Astrocyte of the spinal cord (primary cell): Measurements from ENCODE around the gene HHIPL1.

Source experiments
- DNase-seq: peaks from one replicate; pipeline ENCODE4 v3.0.0; 2011; ENCODE audit warnings: low read depth, low spot score
- H3K4me3 ChIP-seq: 2 replicates; pipeline ENCODE4 v1.5.1; 2011; ENCODE audit warnings: low read depth, mild to moderate bottlenecking, low read length, moderate library complexity
- CTCF ChIP-seq: IDR thresholded peaks from 2 replicates; pipeline ENCODE4 v1.5.1; 2012; ENCODE audit warnings: low read depth, mild to moderate bottlenecking, low read length, inconsistent platforms
- in situ Hi-C: cut with HindIII; loops from 2 replicates; pipeline ENCODE4 v1.10.0; 2017; ENCODE audit warnings: low sequenced_read_pairs

Gene HHIPL1

DNA sequence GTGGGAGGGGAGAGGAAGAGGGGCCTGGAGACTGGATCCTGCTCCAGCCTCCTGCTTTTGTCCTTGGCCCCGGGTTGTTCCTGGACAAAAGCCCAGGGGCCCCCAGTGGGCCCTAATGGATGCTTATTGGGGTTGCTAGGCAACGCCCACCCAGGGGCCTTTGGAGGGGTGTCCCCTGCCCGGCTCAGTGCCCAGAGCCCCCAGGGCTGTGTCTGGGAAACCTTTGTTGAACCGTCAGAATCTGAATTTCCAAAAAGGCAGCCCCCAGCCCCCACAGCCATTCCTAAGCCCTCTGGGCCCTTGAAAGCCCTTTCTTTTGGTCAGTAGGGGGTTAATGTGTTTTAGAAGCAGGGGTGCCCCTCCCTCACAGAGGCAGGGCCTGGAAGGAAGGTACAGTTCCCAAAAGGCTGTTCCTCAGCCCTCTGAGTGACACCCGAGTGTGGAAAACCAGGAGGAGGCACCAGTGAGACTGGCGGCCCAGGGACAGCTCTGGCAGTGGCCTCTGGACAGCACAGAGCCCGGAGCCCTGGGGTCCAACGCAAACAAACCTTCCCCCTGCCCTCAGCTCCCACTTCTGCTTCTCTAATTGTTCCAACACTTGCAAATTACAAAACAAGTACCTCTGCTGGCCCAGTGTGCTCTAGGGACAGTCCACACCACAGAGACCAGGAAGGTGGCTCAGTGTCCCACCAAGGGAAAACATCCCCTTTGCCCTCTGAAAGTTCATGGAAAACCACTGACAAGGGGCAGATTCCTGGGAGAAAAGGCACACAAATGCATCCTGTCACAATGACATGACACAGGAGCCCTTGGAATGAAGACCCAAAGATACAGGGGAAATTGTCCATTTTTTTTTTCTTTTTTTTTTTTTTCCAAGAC, 19.4 kb downstream of the HHIPL1 start:
- in situ Hi-C loops = no loop called here
- no peak overlapping the region for H3K4me3 ChIP-seq
- TF ChIP-seq CTCF = no peak
- no peak for DNase-seq

- no peak for TF ChIP-seq CTCF
- DNase-seq = no peak
- in situ Hi-C loops = no loop called here
- H3K4me3 ChIP-seq = no peak overlapping the region
These were observed 20.0 kb downstream of the HHIPL1 start for GRCh38 chr14:99664937-99665273.

DNA sequence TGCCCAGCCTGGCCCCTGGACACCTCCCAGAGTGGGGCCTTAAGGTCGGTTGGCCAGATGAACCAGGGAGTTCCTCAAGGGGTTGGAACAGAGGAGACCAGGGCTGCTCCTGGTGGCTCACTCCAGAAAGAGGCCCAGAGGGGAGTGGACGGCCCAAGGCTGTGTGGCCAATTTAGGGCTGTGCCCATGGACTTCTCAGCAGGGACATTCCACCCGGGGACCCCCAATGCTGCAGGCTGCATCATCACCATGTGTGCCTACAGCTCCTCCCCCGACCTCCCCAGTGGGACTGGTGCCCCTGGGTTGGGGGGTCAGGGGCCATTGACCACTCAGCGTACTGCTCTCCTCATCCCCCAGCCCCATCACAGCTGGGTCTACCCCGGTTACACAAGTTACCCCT, 21.6 kb downstream of the HHIPL1 start:
- no peak for TF ChIP-seq CTCF
- H3K4me3 ChIP-seq = no peak overlapping the region
- in situ Hi-C loops = no loop called here
- DNase-seq = no peak

GRCh38 chr14:99667045-99667444, 22.1 kb downstream of the HHIPL1 start:
- H3K4me3 ChIP-seq = no peak overlapping the region
- DNase-seq = no peak
- TF ChIP-seq CTCF = no peak
- in situ Hi-C loops = no loop called here

DNA sequence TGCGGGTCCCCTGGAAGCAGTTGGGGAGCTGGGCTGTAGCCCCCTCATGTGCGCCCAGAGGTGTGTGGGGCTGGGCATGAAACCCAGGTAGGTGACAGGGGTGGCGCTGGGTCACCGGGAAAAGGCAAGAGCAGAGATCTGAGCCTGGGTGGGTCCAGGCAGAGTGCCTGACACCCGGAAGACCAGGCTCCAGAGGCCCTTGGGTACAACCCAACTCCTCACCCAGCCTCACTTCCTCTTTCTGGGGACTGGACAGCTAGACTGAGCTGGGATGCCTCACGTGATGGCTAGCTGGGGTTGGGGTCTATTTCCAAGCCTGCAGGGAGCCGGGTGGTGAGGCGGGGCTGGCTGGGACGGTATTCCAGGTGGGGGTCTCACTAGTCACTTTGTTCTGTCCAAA, 22.9 kb downstream of the HHIPL1 start:
- in situ Hi-C loops = no loop called here
- DNase-seq = no peak
- H3K4me3 ChIP-seq = no peak overlapping the region
- no peak for TF ChIP-seq CTCF

DNA sequence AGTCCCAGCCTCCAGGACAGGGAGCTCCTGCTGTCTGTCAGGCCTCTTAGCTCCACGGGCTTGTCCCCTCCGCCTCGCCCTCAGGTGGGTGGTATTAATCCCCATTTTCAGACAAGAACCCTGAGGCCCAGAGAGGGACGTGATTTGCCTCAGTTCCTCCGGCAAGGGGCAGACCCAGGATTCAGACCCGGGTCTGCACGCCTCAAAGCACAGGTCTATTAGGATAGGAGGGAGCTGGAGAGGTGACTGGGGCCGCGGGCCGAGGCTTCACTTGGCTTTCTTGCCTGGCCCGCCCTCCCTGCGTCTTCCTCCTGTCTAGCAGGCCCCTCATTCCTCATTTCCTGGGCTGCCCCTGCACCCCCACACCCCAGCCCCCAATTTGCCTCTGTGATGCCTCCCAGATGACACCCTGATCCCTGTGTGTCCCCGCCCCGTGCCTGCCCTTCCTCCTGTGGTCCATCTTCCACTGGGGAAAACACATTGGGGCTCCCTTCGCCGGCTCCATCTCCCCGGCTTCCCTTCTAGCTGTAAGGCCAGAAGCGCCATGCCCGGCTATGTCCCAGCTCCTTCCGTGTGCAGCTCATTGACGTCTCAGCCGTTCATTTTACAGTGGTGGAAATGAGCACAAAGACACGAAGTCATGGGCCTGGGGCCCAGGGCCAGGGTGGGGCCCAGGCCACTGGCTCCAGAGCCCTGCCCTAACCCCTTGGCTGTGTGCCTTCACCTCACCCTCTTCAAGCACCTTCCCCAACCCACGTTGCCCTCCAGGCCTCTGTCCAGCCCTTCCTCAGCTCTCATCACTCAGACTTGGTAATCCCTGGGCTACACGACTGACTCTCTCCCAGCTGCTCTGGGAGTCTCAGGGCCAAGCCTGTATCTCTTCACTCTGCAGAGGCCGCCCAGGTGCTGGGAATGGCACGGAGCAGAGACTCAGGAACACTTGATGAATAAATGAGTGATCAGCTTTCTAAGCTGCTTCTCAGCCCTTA, 23.7 kb downstream of the HHIPL1 start:
- no peak for DNase-seq
- no peak overlapping the region for H3K4me3 ChIP-seq
- TF ChIP-seq CTCF = no peak
- in situ Hi-C loops = no loop called here
